A673 (cell line): Measurements from ENCODE around the gene PTX4. TPM values are rescaled to one million over a fixed set of nuclear protein-coding genes. Genes with fewer than 3 reads are reported as not detected.

Experiments
- BruUV-seq: library from RNA; stranded (reverse); fragments of 400-500 nt; replicated peaks from 2 replicates; lab custom pipeline; 2021; lab: Mats Ljungman, UMichigan
- CTCF ChIA-PET: fragments of 300-600 bp; sonication (Branson Sonifier 250); formaldehyde crosslinking; loops from one replicate; lab custom pipeline; 2022; ENCODE audit warnings: antibody characterized with exemption; lab: Charles Lee
- POLR2A ChIA-PET: fragments of 300-600 bp; sonication (Branson Sonifier 250); formaldehyde crosslinking; loops from one replicate; lab custom pipeline; 2022; ENCODE audit warnings: antibody characterized with exemption; ENCODE audit not compliant: low non-redundant PET; lab: Charles Lee
- DNase-seq: peaks from one replicate; pipeline ENCODE4 v3.0.0-alpha.2; 2015; ENCODE audit warnings: low spot score
- H3K27ac ChIP-seq: fragments of 200-600 bp; sonication (generic); 2 replicates; pipeline ENCODE4 v1.5.1; 2016; ENCODE audit warnings: mixed run types, low read depth, mild to moderate bottlenecking, mixed read lengths, antibody characterized with exemption, low read length; ENCODE audit not compliant: poor library complexity, severe bottlenecking
- H3K27me3 ChIP-seq: fragments of 200-600 bp; sonication (generic); replicated peaks from 2 replicates; pipeline ENCODE4 v1.6.1; 2017; ENCODE audit warnings: mixed run types, low read depth, mild to moderate bottlenecking, mixed read lengths, antibody characterized with exemption, low read length; ENCODE audit not compliant: insufficient read depth, poor library complexity
- H3K36me3 ChIP-seq: fragments of 200-600 bp; sonication (generic); 2 replicates; pipeline ENCODE4 v1.6.1; 2016; ENCODE audit warnings: mixed run types, mild to moderate bottlenecking, mixed read lengths, antibody characterized with exemption, low read length; ENCODE audit not compliant: insufficient read depth, poor library complexity, severe bottlenecking
- H3K4me1 ChIP-seq: fragments of 200-600 bp; sonication (generic); 2 replicates; pipeline ENCODE4 v1.6.1; 2017; ENCODE audit warnings: mixed run types, mild to moderate bottlenecking, mixed read lengths, antibody characterized with exemption, low read length; ENCODE audit not compliant: insufficient read depth, poor library complexity, severe bottlenecking
- H3K4me3 ChIP-seq: fragments of 200-600 bp; sonication (generic); 2 replicates; pipeline ENCODE4 v1.5.1; 2016; ENCODE audit warnings: low read depth, mixed run types, mild to moderate bottlenecking, mixed read lengths, low read length; ENCODE audit not compliant: poor library complexity, severe bottlenecking
- H3K9me3 ChIP-seq: fragments of 200-600 bp; sonication (generic); 2 replicates; pipeline ENCODE4 v1.6.1; 2016; ENCODE audit warnings: mixed run types, low read depth, mild to moderate bottlenecking, mixed read lengths, antibody characterized with exemption, low read length; ENCODE audit not compliant: poor library complexity, severe bottlenecking
- CTCF ChIP-seq: fragments of 300-800, 200-600 bp; sonication (generic); conservative IDR thresholded peaks from 2 replicates; pipeline ENCODE4 v1.5.1; 2017; ENCODE audit warnings: low read depth, mild to moderate bottlenecking, antibody characterized with exemption, low read length, moderate library complexity, mixed read lengths
- EZH2 ChIP-seq: fragments of 200-600 bp; sonication (generic); IDR thresholded peaks from 2 replicates; pipeline ENCODE4 v1.6.1; 2017; ENCODE audit warnings: borderline replicate concordance, low read depth, mild to moderate bottlenecking, mixed read lengths, antibody characterized with exemption, low read length; ENCODE audit not compliant: poor library complexity, severe bottlenecking
- intact Hi-C: fragments of 100-400 bp; cut with micrococcal nuclease; formaldehyde crosslinking; loops from one replicate; pipeline ENCODE4 v1.10.0; 2022; ENCODE audit not compliant: unreplicated experiment
- total RNA-seq: library from RNA; stranded (reverse); gene quantifications from 2 replicates; pipeline ENCODE4 v1.2.3, GENCODE V29; 2021

PTX4 gene
- total RNA-seq, 1 experiment from 2014 or later: not detected

- no peaks in the 10 kb centered on the region for H3K9me3 ChIP-seq
- TF ChIP-seq EZH2: no peak
- TF ChIP-seq CTCF: no peak
- DNase-seq: no peak
- H3K4me1 ChIP-seq: peaks cover 3% of the 10 kb centered on the region
- no peaks in the 10 kb centered on the region for H3K27me3 ChIP-seq
- H3K36me3 ChIP-seq: peaks cover 14% of the 10 kb centered on the region
- ChIA-PET POLR2A (no interaction called here), CTCF (no interaction called here)
- no peak overlapping the region for H3K27ac ChIP-seq
- no TSS peak for BruUV-seq
- intact Hi-C loops: no loop called here
- no peak overlapping the region for H3K4me3 ChIP-seq
These were observed 7.1 kb upstream of the PTX4 start for GRCh38 chr16:1495889-1496262.

- BruUV-seq: no TSS peak
- ChIA-PET POLR2A (no interaction called here), CTCF (no interaction called here)
- Histone ChIP-seq H3K4me3 (no peak overlapping the region), H3K4me1 (peaks cover 3% of the 10 kb centered on the region), H3K9me3 (no peaks in the 10 kb centered on the region), H3K36me3 (peaks cover 14% of the 10 kb centered on the region), H3K27me3 (no peaks in the 10 kb centered on the region), H3K27ac (no peak overlapping the region)
- no peak for TF ChIP-seq EZH2
- TF ChIP-seq CTCF: no peak
- intact Hi-C loops: no loop called here
- DNase-seq: no peak
These were observed 6.6 kb upstream of the PTX4 start for GRCh38 chr16:1495211-1495888.

DNA sequence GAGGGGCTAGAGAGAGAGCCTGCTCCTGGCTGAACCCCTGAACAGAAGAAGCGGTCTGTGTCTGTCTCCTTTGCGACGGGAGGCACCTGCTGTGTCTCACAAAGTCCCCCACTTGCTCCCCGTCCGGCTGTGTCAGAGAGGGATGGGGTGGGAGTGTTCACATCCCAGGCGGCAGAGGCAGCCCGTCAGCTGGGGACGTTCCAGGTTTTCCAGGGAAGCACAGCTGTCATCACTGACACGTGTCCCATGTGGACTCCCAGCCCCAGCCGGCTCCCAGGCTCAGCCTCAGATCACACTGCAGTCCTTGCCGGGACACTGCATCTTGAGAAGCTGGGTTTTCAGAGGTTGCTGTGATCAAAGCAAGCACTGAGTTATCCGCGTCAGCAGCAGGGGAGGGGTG is 6.0 kb upstream of the PTX4 start:
- ChIA-PET POLR2A (interaction anchor here (0.7 kb wide), 1 partner anchor 16 kb away, joined by 3 read pairs; no protein-coding TSS in a partner anchor), CTCF (no interaction called here)
- no TSS peak for BruUV-seq
- H3K36me3 ChIP-seq: peaks cover 9% of the 10 kb centered on the region
- H3K9me3 ChIP-seq: no peaks in the 10 kb centered on the region
- no peak for DNase-seq
- no peaks in the 10 kb centered on the region for H3K27me3 ChIP-seq
- TF ChIP-seq CTCF: no peak
- no peak overlapping the region for H3K27ac ChIP-seq
- intact Hi-C loops: no loop called here
- peaks cover 3% of the 10 kb centered on the region for H3K4me1 ChIP-seq
- peak overlapping the region; percentile 88 for H3K4me3 ChIP-seq
